ENCODE data around the gene COL9A1.

Gene COL9A1

DNA sequence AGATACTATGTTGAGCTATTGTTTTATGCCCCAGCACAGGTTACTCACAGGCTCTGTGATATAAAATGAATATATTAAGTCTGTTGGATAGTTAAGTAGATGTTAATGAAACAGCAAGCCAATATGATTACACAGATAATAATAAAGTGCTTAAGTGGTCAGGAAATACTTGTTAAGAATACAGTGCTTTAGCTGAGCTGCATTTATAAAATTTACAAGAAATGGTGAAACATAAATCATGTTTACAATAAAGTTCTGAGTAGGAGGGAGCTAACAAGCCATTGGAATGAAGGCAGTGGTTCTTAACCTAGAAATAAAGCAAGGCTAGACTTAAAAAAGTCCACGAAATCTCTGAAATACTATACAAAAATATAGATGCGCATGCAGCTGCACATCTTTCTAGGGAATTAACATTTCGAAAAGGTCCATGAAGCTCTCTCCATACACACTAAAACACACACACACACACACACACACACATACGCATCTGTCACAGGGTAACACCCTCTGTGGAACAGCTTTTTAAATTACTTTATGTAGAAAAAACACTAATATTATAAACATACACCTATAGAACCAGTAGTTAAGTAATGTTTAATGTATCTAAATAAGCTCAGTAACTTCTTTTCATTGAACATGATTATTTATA, 87.3 kb downstream of the COL9A1 start:
- no peak overlapping the region for H3K27ac ChIP-seq
- TF ChIP-seq, protein P1, sequence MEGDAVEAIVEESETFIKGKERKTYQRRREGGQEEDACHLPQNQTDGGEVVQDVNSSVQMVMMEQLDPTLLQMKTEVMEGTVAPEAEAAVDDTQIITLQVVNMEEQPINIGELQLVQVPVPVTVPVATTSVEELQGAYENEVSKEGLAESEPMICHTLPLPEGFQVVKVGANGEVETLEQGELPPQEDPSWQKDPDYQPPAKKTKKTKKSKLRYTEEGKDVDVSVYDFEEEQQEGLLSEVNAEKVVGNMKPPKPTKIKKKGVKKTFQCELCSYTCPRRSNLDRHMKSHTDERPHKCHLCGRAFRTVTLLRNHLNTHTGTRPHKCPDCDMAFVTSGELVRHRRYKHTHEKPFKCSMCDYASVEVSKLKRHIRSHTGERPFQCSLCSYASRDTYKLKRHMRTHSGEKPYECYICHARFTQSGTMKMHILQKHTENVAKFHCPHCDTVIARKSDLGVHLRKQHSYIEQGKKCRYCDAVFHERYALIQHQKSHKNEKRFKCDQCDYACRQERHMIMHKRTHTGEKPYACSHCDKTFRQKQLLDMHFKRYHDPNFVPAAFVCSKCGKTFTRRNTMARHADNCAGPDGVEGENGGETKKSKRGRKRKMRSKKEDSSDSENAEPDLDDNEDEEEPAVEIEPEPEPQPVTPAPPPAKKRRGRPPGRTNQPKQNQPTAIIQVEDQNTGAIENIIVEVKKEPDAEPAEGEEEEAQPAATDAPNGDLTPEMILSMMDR (conservative IDR thresholded peaks at IDR 0.05): no peak

DNA sequence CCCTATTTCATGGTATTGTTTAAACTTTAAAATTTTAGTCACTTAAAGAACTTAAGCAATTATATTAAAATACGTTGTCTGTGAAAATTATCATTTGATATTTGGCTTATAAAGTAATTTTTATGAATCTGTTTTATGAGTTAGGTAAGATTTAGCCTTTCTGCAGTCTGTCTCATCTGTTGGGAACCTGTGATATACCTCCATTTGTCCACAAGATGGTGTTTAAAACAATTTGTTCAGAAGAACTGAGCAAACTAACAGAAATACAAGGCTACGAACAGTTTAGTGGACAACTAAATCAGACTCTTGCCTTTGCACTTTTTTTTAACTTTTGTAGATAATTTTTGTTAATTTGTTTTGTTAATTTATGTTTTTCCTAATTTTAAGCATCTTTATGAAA, 92.4 kb downstream of the COL9A1 start:
- no peak overlapping the region for H3K27ac ChIP-seq
- TF ChIP-seq, protein P1 (conservative IDR thresholded peaks at IDR 0.05): peak; percentile 71

DNA sequence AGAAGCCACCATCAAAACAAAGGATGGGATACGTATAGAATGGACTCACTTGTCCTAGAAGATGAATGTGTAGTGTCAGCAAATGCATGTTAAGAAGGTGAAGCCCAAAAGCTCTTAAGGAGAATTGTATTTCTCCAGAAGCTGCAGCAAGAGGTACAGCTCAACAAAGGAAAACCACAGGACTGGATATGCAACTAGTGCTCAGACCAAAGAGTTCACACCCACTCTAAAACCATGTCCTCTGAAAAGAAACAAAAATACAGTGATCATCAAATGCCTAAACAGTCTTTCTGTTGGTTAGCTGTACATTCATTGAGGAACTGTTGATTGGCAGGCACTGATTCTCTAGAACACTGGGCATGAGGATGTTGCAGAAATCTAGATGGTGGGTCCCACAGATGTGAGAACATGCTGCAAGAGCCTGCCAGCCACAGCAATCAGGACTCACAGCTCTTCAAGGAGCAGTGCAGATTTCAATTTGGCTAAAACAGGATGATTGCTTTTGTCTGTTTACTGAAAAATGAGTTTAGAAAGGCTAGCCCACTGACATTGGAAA, 94.6 kb downstream of the COL9A1 start:
- TF ChIP-seq, protein P1 (conservative IDR thresholded peaks at IDR 0.05): no peak
- H3K27ac ChIP-seq: no peak overlapping the region

DNA sequence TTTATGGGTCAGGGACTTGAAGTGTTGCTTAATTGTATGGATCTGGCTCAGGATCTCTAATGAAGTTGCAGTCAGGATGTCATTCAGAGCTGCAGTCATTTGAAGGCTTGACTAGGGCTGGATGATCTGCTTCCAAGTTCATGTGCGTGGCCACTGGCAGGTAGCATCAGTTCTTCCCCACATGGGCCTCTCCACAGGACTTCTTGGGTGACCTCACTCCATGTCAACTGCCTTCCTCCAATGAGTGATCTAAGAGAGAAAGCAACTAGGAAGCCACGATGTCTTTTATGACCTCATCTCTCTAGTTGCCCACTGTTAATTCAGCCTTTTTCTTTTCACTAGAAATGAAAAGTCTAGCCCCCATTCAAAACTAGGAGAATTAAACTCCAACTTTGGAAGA, 104.1 kb downstream of the COL9A1 start:
- TF ChIP-seq, protein P1 (conservative IDR thresholded peaks at IDR 0.05): no peak
- H3K27ac ChIP-seq: no peak overlapping the region

DNA sequence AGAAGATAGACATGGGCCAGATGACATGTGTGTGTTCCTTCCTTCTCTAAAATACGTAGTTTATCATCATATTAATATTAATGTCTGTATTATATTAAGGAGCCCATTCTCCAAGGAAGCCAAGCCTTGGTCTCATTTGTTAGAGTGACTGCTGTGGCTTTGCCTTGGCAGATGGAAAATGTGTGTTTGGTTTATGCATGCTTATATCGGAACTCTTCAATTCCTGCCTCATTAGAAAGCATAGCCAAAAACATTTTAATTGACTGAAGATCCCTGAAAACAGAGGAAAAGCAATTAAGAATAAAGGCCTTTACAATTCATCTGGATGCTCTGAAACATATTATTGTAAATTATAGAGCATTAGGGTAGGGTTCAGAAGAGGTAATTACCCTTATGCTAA, 106.4 kb downstream of the COL9A1 start:
- TF ChIP-seq, protein P1 (conservative IDR thresholded peaks at IDR 0.05): no peak
- no peak overlapping the region for H3K27ac ChIP-seq

DNA sequence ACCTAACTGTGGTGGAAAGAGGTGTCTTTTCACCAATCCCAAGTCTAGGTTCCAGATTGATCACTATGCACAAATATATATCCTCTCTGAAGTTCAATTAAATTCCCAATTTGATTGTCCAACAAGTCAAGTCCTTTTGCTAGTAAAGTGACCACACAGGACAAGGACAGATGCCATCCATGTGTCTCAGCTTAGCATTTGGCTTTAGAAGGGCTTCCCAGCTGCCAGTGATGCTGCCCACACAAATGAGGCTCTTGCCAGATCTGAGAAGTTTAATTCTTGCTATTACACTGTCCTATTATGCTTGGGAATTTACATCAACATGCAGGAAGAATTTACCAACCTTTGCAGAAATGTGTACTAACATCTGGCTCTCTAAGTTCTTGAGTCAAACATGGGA, 108.5 kb downstream of the COL9A1 start:
- TF ChIP-seq, protein P1 (conservative IDR thresholded peaks at IDR 0.05): no peak
- H3K27ac ChIP-seq: no peak overlapping the region

DNA sequence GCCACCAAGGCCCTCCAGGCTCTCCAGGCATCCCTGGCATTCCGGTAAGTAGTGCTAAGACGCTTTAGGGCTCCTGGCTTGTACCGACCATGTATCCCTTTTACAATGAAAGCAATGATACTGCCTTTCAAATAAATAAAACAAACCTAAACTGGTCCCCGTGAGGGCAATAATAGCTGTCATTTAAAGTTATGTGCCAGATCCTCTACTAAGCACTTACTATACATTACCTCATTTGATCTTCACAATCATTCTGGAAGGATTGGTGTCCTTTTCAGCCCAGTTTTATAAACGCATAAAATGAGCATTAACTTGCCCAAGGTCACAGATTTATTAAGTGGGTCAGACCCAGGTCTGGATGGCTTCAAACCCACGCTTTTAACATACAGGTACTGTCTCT, 114.7 kb downstream of the COL9A1 start:
- H3K27ac ChIP-seq: no peak overlapping the region
- TF ChIP-seq, protein P1 (conservative IDR thresholded peaks at IDR 0.05): no peak
